Activated T-cell treated with anti-CD3 and anti-CD28 coated beads for 24 hours (primary cell): ENCODE measurements around the gene SMTNL2.
"Not testable (repeated sequence)": the region's sequence is repeated elsewhere in the genome, so short reads cannot be mapped to it uniquely, and the experiment has no call there.

Source experiments
- DNase-seq: peaks from one replicate; pipeline ENCODE4 v3.0.0-alpha.2; 2020; ENCODE audit warnings: low read depth

Gene SMTNL2

DNA sequence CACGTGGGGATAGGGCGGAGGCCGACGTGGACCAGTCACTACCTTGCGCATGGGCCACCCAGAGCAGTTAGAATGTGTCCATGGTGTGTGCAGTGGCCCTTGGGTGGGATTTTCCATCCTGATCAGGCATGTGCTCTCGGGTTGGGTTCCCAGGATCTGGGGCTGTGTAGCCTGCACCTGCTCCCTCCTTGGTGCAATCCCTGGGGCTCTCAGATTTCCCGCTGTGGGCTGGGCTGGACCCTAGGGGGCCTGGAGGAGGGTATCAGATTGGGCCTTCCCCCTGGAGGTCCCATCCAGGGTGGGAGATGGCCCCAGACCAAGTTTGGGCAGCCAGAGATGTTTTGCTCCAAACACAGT lies 1.3 kb downstream of the SMTNL2 start:
- no peak for DNase-seq

- DNase-seq = no peak
Measured at GRCh38 chr17:4586043-4586442, 1.7 kb downstream of the SMTNL2 start.

- DNase-seq = no peak
Measured at GRCh38 chr17:4587195-4587594, 2.9 kb downstream of the SMTNL2 start.

GRCh38 chr17:4587803-4588202 lies 3.5 kb downstream of the SMTNL2 start:
- no peak for DNase-seq

DNA sequence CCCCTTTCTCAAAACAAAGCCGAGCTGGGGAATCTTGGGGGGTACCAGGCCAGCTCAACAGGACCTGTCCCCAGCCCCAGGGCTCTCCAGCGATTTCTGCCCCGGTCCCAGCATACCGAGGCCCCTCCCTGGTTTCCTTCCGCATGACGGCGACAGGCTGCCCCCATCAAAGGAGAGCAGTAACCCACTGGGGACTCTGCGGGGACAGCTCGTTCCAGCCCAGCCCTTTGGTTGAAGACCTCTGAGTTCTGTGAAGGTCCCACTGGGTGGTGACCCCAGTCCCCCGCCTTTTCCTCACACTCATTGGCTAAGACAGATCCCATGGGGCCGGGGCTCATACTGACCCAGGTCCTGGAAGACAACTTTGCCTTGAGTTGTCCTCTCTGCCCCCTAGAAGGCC lies 4.1 kb downstream of the SMTNL2 start:
- DNase-seq = no peak

GRCh38 chr17:4588898-4589625 lies 4.7 kb downstream of the SMTNL2 start:
- no peak for DNase-seq

- not testable (repeated sequence) for DNase-seq
Measured at GRCh38 chr17:4590042-4590441, 5.7 kb downstream of the SMTNL2 start.

DNA sequence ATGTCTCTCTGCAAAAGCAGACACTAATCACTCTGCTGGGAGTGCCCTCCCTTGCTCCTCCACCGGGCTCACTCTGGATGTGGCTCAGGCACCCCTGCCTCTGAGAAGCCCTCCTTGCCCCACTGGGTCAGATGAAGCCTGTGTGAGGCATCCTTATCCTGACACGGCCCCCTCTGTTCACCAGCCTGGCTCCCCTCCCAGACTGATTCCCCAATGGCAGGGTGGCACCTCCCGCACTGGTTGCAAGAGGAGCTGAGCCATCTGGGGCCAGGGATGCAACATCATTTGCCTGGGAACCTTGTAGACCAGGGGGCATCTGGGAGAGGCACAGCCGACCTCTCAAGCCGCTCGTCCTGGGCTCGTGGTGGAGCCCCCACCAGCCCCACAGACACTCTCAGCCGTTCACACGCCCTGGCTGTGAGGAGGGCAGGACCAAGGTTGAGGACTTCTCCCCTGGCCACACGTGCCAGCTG lies 6.7 kb downstream of the SMTNL2 start:
- DNase-seq = no peak

GRCh38 chr17:4591529-4591928 lies 7.2 kb downstream of the SMTNL2 start:
- no peak for DNase-seq

DNA sequence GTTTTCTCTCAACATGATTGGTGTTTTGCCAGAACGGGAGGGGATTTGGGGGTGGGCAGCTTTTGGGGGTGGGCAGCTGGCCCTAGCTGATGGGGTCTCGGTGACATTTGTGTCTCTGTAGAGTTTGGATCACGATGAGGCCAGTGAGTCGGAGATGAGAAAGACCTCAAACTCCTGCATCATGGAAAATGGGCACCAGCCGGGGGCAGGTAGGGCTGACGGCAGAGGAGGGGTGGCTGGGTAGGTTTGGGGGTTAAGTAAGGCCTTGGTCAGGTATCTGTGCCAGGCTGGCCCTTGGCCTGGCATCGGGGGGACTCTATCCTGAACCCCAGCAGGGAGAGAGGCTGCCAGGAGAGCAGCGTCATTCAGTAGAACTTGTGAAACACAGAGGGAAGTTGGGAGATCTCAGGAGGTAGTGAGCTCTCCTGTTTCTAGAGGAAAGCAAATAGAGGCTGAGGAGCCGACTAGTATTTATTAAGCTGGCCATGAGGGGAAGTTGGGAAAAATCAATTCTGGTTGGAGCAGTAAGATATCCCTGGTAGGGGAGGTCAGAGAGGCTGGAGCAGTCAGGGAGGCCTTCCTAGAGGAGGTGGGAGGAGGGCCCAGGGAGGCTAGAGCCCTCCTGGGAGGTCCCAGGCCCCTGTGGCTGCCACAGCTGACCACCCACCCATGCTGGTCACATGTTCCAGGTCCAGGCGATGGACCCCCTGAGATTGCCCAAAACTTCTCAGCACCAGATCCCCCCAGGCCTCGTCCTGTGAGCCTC lies 8.1 kb downstream of the SMTNL2 start:
- DNase-seq = no peak

DNA sequence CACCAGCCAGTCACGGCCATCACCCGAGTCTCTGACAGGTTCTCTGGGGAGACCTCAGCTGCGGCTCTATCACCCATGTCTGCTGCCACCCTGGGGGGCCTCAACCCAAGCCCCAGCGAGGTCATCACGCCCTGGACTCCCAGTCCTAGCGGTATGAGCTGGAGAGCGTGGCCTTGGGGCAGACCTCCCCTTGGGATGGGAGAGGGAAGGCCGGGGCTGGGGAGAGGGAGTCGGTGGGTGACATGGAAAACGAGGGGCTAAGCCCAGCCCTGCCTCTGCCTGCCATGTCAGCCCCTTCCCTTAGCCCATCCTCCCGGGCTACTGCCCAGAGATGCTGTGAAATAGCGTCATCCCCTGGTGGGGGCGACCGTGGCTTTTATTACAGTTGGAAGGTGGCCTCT lies 8.7 kb downstream of the SMTNL2 start:
- DNase-seq = no peak

GRCh38 chr17:4594406-4594805 lies 10.1 kb downstream of the SMTNL2 start:
- no peak for DNase-seq

DNA sequence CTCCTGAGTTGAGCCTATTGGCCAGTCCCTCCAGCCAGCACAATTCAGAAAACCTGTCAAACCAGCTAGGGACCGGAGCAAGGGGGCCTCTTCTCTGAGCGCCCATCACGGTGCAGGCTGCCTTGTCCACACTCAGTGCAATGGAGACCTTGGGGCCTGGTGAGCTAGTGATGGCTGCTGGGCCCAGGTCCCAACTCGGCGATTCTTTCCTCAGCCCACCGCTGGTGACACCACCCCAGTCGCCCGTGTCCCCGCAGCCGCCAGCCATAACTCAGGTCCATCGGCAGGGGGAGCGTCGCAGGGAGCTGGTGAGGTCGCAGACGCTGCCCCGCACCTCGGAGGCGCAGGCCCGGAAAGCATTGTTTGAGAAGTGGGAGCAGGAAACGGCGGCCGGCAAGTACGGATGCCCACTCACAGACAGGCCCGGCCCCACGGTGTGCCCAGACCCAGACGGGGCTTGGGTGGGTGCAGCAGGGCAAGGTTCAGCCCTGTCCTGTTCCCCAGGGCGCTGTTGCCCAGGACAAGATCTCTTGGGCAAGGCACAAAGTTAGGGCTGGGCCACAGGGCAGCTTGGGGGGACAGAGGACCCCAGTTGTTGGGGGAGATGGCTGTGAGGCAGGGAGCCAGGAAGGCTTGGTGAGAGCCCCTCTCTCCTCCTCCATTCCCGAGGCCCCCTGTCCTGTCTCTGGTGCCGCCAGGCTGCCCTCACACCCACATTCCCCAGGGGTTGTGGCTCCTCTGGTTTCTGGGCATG lies 10.8 kb downstream of the SMTNL2 start:
- DNase-seq = peak; percentile 26

DNA sequence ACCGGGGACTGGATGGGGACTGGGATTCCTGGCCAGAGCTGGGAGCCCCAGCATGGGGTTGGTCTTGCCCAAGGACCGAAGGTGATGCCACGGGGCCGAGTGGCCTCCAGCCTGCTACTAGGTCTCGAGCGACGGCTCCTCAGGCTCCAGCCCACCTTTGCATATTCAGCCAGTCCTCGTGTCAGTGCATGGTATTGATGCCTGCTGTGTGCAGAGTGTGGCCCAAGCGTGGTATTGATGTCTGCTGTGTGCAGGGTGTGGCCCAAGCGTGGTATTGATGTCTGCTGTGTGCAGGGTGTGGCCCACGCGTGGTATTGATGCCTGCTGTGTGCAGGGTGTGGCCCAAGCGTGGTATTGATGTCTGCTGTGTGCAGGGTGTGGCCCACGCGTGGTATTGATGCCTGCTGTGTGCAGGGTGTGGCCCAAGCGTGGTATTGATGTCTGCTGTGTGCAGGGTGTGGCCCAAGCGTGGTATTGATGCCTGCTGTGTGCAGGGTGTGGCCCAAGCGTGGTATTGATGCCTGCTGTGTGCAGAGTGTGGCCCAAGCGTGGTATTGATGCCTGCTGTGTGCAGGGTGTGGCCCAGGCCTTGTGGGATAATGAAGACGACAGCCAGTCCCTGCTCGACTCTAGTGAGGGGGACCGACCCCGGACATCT lies 11.5 kb downstream of the SMTNL2 start:
- not testable (repeated sequence) for DNase-seq

DNA sequence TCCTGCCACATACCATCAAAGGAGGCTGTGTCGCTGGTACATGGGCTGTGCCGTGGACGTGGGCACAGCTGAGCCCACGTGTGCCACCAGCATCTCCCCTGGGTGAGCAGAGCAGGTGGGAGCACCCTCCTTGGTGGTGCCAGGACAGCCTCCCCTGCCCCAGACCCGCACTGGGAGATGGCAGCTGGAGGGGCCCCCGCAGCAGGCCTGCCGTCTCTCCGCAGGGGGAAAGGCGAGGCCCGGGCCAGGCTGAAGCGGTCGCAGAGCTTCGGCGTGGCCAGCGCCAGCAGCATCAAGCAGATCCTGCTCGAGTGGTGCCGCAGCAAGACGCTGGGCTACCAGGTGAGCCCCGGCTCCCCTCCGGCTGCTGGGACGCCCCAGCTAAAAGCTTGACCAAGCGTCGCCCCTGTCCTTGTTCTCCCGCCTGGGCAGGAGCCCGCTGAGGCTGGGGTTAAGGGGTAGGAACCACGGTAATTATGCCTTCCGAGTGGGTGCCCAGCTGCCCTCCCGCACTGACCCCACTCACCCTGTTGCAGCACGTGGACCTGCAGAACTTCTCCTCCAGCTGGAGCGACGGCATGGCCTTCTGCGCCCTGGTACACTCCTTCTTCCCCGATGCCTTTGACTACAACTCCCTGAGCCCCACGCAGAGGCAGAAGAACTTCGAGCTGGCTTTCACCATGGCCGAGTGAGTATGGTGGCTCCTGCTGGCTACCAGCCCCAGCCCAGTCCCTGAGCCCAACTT lies 12.5 kb downstream of the SMTNL2 start:
- no peak for DNase-seq

- no peak for DNase-seq
Measured at GRCh38 chr17:4597975-4598374, 13.6 kb downstream of the SMTNL2 start.

- no peak for DNase-seq
Measured at GRCh38 chr17:4598776-4599504, 14.6 kb downstream of the SMTNL2 start.

GRCh38 chr17:4599505-4600281 lies 15.4 kb downstream of the SMTNL2 start:
- no peak for DNase-seq

- DNase-seq = no peak
Measured at GRCh38 chr17:4600563-4600962, 16.2 kb downstream of the SMTNL2 start.

- no peak for DNase-seq
Measured at GRCh38 chr17:4601326-4601725, 17.0 kb downstream of the SMTNL2 start.
